Urothelium cell line (cell line): ENCODE measurements around the gene RTN4R.
"Not testable (repeated sequence)": the region's sequence is repeated elsewhere in the genome, so short reads cannot be mapped to it uniquely, and the experiment has no call there.

Experiments used
- DNase-seq: peaks from one replicate; pipeline ENCODE4 v3.0.0; 2011; ENCODE audit warnings: low spot score, mixed read lengths
- FAIRE-seq: peaks from 2 replicates; lab custom pipeline; 2011; peaks lifted over from hg19 to GRCh38; lab: Jason Lieb, UNC

Gene RTN4R

GRCh38 chr22:20268279-20269012, at the start of gene RTN4R:
Gene RTN4R, minus strand, starts transcription at chr22:20268318. Its CDS starts 226 bp downstream, at chr22:20268092.
- DNase-seq (peak; percentile 84), FAIRE-seq (peak; percentile 95)

GRCh38 chr22:20317402-20318042, 49.4 kb upstream of the RTN4R start:
- DNase-seq: not testable (repeated sequence)
- peak; percentile 20 for FAIRE-seq

GRCh38 chr22:20316844-20317401, 48.8 kb upstream of the RTN4R start:
- DNase-seq (no peak), FAIRE-seq (no peak)

GRCh38 chr22:20316217-20316843, 48.2 kb upstream of the RTN4R start:
- no peak for DNase-seq
- no peak for FAIRE-seq

GRCh38 chr22:20315337-20316216, 47.5 kb upstream of the RTN4R start:
- FAIRE-seq (peak; percentile 23), DNase-seq (no peak)

GRCh38 chr22:20314741-20315336, 46.7 kb upstream of the RTN4R start:
- FAIRE-seq: peak; percentile 89
- DNase-seq: not testable (repeated sequence)

- peak; percentile 46 for FAIRE-seq
- not testable (repeated sequence) for DNase-seq
These were observed 46.1 kb upstream of the RTN4R start for GRCh38 chr22:20314206-20314605.

- FAIRE-seq: peak; percentile 40
- not testable (repeated sequence) for DNase-seq
These were observed 45.4 kb upstream of the RTN4R start for GRCh38 chr22:20313306-20314077.

GRCh38 chr22:20312396-20313191, 44.5 kb upstream of the RTN4R start:
- peak; percentile 65 for FAIRE-seq
- no peak for DNase-seq

GRCh38 chr22:20311249-20312062, 43.3 kb upstream of the RTN4R start:
- DNase-seq: not testable (repeated sequence)
- FAIRE-seq: peak; percentile 81

- FAIRE-seq, DNase-seq: not testable (repeated sequence)
These were observed 42.7 kb upstream of the RTN4R start for GRCh38 chr22:20310773-20311172.

GRCh38 chr22:20310180-20310579, 42.1 kb upstream of the RTN4R start:
- peak; percentile 81 for FAIRE-seq

GRCh38 chr22:20308806-20309650, 40.9 kb upstream of the RTN4R start:
- FAIRE-seq: peak; percentile 92
- not testable (repeated sequence) for DNase-seq

More at GRCh38 chr22:20310180-20310579, 42.1 kb upstream of the RTN4R start:
- DNase-seq: not testable (repeated sequence)

GRCh38 chr22:20307448-20308447, 39.6 kb upstream of the RTN4R start:
- DNase-seq: not testable (repeated sequence)
- peak; percentile 94 for FAIRE-seq
